ENCODE data around the gene CNTN4. TPM values are rescaled to one million over a fixed set of nuclear protein-coding genes. Genes with fewer than 3 reads are reported as not detected.

CNTN4 gene
- total and polyA plus RNA-seq, 2 donors (not counting 3 experiments of a cell fraction or from before 2014, with no cell fraction given): not detected

DNA sequence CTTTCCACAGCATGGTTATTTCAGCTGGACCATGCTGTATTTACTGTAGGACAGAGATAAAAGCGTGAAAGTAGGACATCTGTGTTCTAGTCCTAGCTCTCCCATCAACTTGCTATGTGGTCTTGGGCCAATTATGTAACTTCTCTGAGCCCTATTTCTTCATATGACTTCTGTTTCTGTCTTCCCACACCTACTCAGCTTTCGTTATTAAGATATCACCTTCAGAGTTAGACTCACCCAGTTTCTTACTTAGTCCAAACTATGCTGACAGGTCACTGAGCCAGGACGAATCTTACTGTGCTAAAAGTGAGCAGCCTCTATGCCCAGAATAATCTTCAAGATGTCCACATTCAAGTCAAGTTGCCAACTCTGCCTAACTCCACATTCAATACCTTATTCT lies 727.8 kb downstream of the CNTN4 start:
- intact Hi-C loops (cut with micrococcal nuclease): no loop called here
- Histone ChIP-seq H3K4me2 (ENCODE audit: insufficient read depth, low read length) (no peak overlapping the region), H2AFZ (ENCODE audit: low read depth, low read length) (no peak overlapping the region), H4K20me1 (replicated peaks; ENCODE audit: control insufficient read depth, extremely low read depth, insufficient read depth, low read length) (no peaks in the 10 kb centered on the region), H3K4me3 (replicated peaks in 1 of 3; ENCODE audit: insufficient read depth in 1 of 3, low read depth in 1 of 3, low read length in 3 of 3) (no peak overlapping the region), H3K9me1 (replicated peaks; ENCODE audit: control insufficient read depth, extremely low read depth, insufficient read depth, low read length) (no peaks in the 10 kb centered on the region), H3K27ac (ENCODE audit: insufficient read depth, low read depth, low read length) (no peak overlapping the region), H3K79me2 (ENCODE audit: control insufficient read depth, insufficient read depth, low read length) (no peaks in the 10 kb centered on the region), H3K9ac (replicated peaks; ENCODE audit: extremely low read depth, insufficient read depth, low read length) (no peak overlapping the region), H3K4me1 (ENCODE audit: control insufficient read depth, extremely low read depth, insufficient read depth, low read length) (no peaks in the 10 kb centered on the region), H3K27me3 (ENCODE audit: control insufficient read depth in 2 of 2, insufficient read depth in 2 of 2, low read length in 2 of 2) (no peaks in the 10 kb centered on the region), H3K9me3 (replicated peaks; ENCODE audit: control insufficient read depth, insufficient read depth, low read length) (peaks cover 2% of the 10 kb centered on the region), H3K36me3 (ENCODE audit: control insufficient read depth in 2 of 2, extremely low read depth in 1 of 2, insufficient read depth in 2 of 2, low read length in 2 of 2) (no peaks in the 10 kb centered on the region)
- dilution Hi-C loops (cut with MboI; ENCODE audit: extremely low pct_ligation_motif_present, low sequenced_read_pairs): no loop called here
- FAIRE-seq (no peak), DNase-seq (ENCODE audit: low read depth, low spot score) (no peak)
- ChIA-PET CTCF (no interaction called here), POLR2A (no interaction called here)
- TF ChIP-seq JUN (IDR thresholded peaks at IDR 0.05; ENCODE audit: borderline replicate concordance, insufficient read depth, insufficient read length, low read depth): no peak
- no peak for TF ChIP-seq GATA2 (IDR thresholded peaks at IDR 0.05; ENCODE audit: insufficient read depth, insufficient read length, low read depth, low read length)
- TF ChIP-seq MYC (IDR thresholded peaks at IDR 0.05; ENCODE audit: low read depth, low read length): no peak
- no peak for TF ChIP-seq EZH2 (IDR thresholded peaks at IDR 0.05; ENCODE audit: borderline replicate concordance, low read depth, low read length, severe bottlenecking)
- no peak for TF ChIP-seq POLR2AphosphoS5 (IDR thresholded peaks at IDR 0.05; ENCODE audit: insufficient read depth, low read depth, low read length)
- TF ChIP-seq, protein P1, sequence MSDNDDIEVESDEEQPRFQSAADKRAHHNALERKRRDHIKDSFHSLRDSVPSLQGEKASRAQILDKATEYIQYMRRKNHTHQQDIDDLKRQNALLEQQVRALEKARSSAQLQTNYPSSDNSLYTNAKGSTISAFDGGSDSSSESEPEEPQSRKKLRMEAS (IDR thresholded peaks at IDR 0.05; ENCODE audit: insufficient read depth, insufficient read length): no peak
- no peak for TF ChIP-seq POLR2A (IDR thresholded peaks at IDR 0.05; ENCODE audit: low read depth, low read length)
- TF ChIP-seq, protein P2, sequence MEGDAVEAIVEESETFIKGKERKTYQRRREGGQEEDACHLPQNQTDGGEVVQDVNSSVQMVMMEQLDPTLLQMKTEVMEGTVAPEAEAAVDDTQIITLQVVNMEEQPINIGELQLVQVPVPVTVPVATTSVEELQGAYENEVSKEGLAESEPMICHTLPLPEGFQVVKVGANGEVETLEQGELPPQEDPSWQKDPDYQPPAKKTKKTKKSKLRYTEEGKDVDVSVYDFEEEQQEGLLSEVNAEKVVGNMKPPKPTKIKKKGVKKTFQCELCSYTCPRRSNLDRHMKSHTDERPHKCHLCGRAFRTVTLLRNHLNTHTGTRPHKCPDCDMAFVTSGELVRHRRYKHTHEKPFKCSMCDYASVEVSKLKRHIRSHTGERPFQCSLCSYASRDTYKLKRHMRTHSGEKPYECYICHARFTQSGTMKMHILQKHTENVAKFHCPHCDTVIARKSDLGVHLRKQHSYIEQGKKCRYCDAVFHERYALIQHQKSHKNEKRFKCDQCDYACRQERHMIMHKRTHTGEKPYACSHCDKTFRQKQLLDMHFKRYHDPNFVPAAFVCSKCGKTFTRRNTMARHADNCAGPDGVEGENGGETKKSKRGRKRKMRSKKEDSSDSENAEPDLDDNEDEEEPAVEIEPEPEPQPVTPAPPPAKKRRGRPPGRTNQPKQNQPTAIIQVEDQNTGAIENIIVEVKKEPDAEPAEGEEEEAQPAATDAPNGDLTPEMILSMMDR (IDR thresholded peaks at IDR 0.05; ENCODE audit: extremely low read depth in 1 of 2, insufficient read depth in 1 of 2, low read depth in 1 of 2, low read length in 2 of 2): no peak
- TF ChIP-seq FOS (IDR thresholded peaks at IDR 0.05; ENCODE audit: borderline replicate concordance, insufficient read depth, low read length): no peak
- no TSS peak for BruUV-seq (replicated peaks)

Measured in endothelial cell of umbilical vein (primary cell).